Tibial nerve (tissue), 4 donors: ENCODE measurements around the gene ELK1.

Source experiments
- EP300 ChIP-seq, 2 donors: sonication (generic); formaldehyde crosslinking; IDR thresholded peaks; one replicate each; pipeline ENCODE4 v1.6.1; 2017; ENCODE audit warnings: antibody characterized with exemption in 2 of 2, mild to moderate bottlenecking in 1 of 2
- POLR2A ChIP-seq, 2 donors: fragments of 450-650 bp; IDR thresholded peaks; one replicate each; pipeline ENCODE4 v1.6.1; 2017; ENCODE audit warnings: antibody characterized with exemption in 2 of 2, mild to moderate bottlenecking in 2 of 2, moderate library complexity in 2 of 2
- TF ChIP-seq, protein P1 (sequence below), 5 experiments: fragments of 200-600 bp in 3 of 5; fragments of 450-650 bp in 2 of 5; sonication (generic) in 3 of 5; IDR thresholded peaks; one replicate each; pipeline ENCODE4 v1.5.1; 2016 to 2019; ENCODE audit warnings: antibody characterized with exemption in 5 of 5, mild to moderate bottlenecking in 3 of 5, moderate library complexity in 2 of 5

DNA sequence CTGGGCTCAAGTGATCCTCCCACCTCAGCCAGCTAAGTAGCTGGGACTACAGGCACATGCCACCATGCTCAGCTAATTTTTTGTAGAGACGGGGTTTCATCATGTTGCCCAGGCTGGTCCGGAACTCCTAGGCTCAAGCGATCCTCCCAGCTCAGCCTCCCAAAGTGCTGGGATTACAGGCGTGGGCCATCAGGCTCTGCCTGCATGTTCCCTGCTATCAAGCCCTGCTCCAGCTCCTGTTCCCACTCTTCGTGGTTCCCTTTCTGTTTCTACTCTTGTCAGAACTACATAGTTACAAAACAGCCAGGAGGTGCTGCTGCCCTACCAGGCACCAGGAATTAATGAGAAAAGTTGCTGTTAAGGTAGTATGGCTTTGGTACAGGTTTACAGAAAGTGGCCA is 59.4 kb downstream of the ELK1 start:
- TF ChIP-seq, protein P1, sequence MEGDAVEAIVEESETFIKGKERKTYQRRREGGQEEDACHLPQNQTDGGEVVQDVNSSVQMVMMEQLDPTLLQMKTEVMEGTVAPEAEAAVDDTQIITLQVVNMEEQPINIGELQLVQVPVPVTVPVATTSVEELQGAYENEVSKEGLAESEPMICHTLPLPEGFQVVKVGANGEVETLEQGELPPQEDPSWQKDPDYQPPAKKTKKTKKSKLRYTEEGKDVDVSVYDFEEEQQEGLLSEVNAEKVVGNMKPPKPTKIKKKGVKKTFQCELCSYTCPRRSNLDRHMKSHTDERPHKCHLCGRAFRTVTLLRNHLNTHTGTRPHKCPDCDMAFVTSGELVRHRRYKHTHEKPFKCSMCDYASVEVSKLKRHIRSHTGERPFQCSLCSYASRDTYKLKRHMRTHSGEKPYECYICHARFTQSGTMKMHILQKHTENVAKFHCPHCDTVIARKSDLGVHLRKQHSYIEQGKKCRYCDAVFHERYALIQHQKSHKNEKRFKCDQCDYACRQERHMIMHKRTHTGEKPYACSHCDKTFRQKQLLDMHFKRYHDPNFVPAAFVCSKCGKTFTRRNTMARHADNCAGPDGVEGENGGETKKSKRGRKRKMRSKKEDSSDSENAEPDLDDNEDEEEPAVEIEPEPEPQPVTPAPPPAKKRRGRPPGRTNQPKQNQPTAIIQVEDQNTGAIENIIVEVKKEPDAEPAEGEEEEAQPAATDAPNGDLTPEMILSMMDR (IDR thresholded peaks at IDR 0.05): no peak
- TF ChIP-seq POLR2A (IDR thresholded peaks at IDR 0.05) (no peak), EP300 (IDR thresholded peaks at IDR 0.05) (no peak)
